OCI-LY1 (cell line): ENCODE measurements around the gene TM4SF4.

Source experiments
- CTCF ChIP-seq: fragments of 200-600 bp; sonication (generic), shearing (Covaris generic); IDR thresholded peaks from 2 replicates; pipeline ENCODE4 v1.5.1; 2017; ENCODE audit warnings: mild to moderate bottlenecking, antibody characterized with exemption, low read length, moderate library complexity, mixed read lengths
- EZH2 ChIP-seq: fragments of 200-600 bp; sonication (generic), shearing (Covaris generic); IDR thresholded peaks from 2 replicates; pipeline ENCODE4 v1.8.0; 2017; ENCODE audit warnings: borderline replicate concordance, mixed run types, mild to moderate bottlenecking, antibody characterized with exemption, low read length, moderate library complexity, mixed read lengths

GRCh38 chr3:149473357-149474249 is 894 bp upstream of the TM4SF4 start:
- TF ChIP-seq CTCF (no peak), EZH2 (no peak)
